ENCODE data around the gene MAFB. TPM values are rescaled to one million over a fixed set of nuclear protein-coding genes. Genes with fewer than 3 reads are reported as not detected.
"Not testable (repeated sequence)": the region's sequence is repeated elsewhere in the genome, so short reads cannot be mapped to it uniquely, and the experiment has no call there.

Gene MAFB
- 0.06 TPM in 1 of 2 replicates, not detected in the other for total RNA-seq (2014; rRNA removed)
- polyA plus RNA-seq (2012): 0.07 TPM

DNA sequence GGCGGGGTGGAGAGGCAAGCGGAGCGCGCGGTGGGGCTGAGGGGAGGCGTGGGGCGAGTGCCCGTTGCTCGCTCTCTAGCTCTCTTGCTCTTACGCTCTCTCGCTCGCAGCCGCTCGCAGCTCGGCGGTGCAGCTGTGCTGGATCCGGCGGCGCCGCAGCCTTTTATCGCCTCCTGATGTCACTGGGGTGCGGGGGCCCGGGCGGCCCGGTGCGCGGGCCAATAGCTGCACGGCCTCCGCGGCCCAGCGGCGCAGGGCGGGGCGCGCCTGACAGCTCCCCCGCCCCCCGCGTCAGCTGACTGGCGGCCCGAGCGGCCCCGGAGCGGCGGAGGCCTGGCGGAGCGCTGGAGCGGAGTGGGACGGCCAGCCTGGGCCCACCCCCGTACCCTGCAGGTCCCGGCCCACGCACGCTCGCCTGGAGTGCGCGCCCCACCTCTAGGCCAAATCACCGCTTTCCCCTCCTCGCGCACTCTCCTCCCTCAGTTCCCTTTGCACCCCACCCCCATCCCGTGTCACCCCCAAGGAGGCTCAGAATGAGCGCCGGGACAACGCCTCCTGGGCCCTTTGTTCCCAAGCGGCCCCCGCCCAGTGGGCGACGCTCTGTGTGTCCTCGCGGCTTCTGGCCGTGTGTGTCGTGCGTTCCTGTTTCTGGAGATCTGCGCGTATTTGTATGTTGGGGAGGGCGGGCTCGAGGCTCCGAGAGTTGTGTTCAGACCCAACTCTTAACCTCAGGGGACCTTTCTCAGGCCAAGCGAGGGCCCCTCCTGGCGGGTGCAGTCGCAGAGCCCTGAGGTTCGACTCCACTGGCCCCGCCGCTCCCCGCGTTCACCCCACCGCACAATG is at the start of gene MAFB:
Gene MAFB, minus strand, starts transcription at position 137 of the 843 bp plus-strand sequence. CDS start 386 bp downstream, outside the sequence.
- peak; percentile 29 for DNase-seq (ENCODE audit: low read depth)

GRCh38 chr20:40736468-40736867 is 47.4 kb upstream of the MAFB start:
- DNase-seq (ENCODE audit: low read depth): not testable (repeated sequence)

- DNase-seq (ENCODE audit: low read depth): no peak
Observed at GRCh38 chr20:40728996-40729395, 40.0 kb upstream of the MAFB start.

DNA sequence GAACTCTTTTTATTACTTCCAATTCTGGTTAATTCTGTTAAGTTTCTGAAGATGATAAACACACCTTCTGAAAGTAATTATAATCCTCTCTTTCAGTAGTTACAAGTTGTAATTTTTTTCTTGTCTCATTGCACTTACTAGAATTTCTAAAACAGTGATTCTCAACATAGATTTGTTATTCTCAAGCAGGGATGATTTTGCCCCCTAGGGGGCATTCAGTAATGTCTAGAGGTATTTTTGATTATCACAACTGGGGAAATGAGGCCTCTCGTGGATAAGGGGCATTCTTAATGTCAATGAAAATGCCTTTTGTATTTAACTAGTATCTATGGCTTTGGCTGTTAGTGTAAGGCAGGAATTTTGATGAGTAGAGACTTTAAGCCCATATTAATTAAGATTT is 39.4 kb upstream of the MAFB start:
- DNase-seq (ENCODE audit: low read depth): no peak

DNA sequence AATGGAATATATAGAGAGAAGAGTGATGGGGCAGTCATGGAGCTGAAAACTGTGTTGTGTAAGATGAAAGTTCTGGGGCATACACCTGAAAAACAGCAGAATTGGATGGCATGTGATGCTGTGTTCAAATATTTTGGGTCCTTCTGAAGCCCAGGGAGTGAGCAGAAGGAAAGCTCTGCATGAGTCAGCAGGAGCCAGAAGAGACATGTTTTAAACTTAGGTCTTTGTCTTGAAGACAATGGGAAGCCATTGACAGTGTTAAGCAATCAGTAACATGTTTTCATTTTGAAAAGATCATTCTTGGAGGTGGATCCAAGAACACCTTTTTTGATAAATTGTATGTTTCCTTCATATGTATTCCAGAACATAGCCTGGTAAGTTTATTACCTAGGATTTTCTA is 38.9 kb upstream of the MAFB start:
- no peak for DNase-seq (ENCODE audit: low read depth)

DNA sequence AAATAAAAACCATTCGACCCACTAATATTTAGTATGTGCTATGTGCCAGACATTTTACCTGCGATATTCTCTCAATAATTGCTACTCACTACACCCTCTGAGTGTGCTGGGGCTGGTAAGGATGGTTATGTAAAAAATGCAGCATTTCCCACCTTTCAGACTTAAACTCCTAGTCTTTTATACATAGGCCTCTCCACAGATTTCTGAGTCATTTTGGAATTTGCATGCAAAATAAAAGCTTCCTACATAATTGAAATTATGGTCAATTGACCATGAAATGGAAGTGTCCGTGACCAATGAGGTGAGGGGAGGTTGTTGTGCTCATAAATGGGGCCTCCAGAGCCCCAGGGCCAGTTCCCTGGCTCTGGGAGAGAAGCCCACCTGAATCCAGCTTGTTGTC is 37.7 kb upstream of the MAFB start:
- DNase-seq (ENCODE audit: low read depth): no peak

DNA sequence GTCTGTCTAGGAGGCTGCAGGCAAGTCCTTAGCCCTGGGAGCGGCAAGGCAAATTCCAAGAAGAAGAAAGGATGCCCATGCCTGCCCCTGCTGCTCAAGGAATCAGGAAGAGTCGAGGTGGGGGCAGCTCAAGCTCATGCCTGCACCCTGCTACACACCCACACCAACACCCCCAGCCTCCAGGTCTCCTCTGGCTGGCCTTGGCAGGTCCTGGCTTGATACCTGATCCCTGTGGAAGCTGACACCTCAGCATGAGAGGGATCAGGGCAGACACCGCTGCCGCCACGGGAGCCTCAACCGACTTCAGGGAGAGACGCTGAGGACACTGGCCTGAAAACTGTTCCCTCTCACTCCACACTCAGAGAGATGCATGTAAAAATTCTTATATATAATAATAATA is 35.5 kb upstream of the MAFB start:
- no peak for DNase-seq (ENCODE audit: low read depth)

DNA sequence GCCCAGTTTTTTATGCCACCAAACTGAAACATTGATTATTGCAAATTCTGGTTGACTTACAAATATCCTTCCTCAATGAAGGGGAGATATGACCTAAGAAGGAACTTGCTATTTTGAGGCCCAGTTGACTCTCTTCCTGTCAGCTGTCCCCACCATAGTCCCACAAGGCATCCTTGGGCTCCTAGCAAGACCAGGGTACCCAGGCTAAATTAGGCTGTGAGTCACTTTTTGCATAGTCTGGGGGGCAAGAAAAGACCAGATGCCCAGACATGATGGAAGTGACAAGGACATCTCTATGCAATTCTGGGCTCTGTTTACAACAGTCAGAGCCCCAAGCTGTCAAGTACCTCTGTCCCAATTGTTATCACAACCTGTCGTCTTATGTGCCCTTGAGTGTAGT is 31.8 kb upstream of the MAFB start:
- no peak for DNase-seq (ENCODE audit: low read depth)

GRCh38 chr20:40720099-40720498 is 31.1 kb upstream of the MAFB start:
- no peak for DNase-seq (ENCODE audit: low read depth)

DNA sequence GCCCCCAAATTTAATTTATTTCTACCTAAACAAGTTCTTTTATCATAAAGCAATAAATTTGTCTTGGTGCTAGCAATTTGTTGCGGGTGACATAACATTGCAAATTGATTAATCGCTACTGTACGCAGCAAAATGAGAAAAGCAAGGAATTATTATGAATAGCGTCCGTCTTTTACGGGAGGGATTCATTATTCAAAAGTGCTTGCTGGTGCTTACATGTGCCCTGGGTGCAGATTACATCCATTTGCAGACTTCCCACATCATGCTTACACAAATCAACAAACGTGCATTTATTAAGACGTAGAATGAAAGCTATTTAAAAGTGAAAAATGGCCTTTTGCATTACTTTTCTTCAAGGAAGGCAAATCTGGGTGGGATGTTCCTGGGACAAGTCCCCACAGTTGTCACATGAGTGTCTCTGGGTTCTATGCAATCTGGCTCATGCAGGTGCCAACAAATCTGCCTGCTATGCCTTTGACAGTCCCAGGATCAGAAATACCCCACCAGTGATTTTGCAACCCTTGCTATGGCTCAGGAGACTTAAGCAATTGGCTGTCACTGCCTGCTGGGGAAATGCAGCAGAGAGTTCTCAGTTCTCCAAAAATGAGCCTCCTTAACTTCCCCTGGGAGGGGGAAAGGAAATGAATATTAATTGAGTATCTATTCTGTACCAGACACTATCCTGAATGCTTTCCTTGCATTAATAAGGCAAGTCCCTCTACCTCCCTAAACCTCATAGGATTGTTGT is 30.1 kb upstream of the MAFB start:
- no peak for DNase-seq (ENCODE audit: low read depth)

GRCh38 chr20:40718214-40718977 is 29.4 kb upstream of the MAFB start:
- no peak for DNase-seq (ENCODE audit: low read depth)

DNA sequence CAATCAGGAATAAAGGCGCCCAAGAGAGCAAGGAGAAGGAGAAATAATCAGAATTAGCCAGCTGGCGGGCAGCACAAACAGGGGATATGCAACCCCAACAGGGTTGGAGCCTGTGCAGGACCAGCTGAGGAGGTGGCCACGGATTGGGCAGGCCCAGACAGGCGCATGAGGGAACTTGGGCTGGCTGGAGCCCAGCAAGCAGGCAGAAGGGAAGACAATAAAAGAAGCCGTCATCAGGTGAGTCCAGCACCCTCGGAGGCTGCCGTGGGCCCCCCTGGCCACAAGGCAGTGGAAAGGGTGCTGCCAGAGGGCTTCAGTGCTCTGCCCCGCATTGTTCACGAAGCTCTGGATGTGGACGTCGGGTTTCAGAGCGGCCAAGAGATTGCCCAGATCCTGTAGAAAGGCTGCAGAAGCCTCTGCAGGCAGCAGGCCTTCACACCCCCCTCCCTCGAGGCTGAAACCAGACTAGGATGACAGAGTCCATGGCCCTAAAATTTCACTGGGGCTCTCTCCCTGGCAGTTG is 28.4 kb upstream of the MAFB start:
- DNase-seq (ENCODE audit: low read depth): no peak

GRCh38 chr20:40715491-40715890 is 26.5 kb upstream of the MAFB start:
- no peak for DNase-seq (ENCODE audit: low read depth)

- no peak for DNase-seq (ENCODE audit: low read depth)
Observed at GRCh38 chr20:40714916-40715315, 25.9 kb upstream of the MAFB start.

- no peak for DNase-seq (ENCODE audit: low read depth)
Observed at GRCh38 chr20:40714109-40714508, 25.1 kb upstream of the MAFB start.

DNA sequence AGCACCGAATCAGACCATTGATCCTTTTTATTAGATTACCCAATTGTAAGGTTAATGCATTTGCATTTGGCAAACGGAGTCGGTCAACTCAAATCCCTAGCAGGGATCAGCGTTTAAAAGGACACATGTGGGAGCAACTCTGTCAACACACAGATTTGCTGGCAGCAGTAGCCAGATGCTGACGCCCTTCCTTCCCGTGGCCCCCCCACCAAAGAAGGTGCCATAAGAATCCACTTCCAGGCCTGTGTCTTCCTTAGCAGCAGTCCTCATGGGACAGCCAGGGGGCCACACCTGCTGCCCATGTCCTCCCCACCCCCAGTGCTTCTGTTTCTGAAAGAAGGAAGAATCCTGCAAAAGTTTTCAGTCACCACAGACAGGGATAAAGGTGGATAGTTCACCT is 24.5 kb upstream of the MAFB start:
- DNase-seq (ENCODE audit: low read depth): no peak

DNA sequence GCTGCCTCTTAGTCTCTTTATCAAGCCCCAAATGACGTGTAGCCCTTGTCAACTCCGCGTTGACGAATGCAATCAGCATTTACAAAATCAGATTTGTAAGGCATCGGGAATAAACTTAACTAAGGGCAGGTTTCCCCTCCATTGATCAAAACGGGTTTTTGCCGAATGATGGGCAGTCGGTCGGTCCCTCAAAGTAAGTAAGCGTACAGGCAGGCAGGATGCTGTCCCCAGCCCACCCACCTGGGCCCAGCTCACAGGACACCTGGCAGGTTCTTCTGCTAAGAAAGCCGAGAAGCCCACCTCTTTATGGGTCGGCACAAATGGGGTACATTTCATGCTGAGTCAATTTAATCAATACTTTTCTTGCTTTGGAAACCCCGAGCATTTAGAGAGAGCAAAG is 22.0 kb upstream of the MAFB start:
- DNase-seq (ENCODE audit: low read depth): no peak

DNA sequence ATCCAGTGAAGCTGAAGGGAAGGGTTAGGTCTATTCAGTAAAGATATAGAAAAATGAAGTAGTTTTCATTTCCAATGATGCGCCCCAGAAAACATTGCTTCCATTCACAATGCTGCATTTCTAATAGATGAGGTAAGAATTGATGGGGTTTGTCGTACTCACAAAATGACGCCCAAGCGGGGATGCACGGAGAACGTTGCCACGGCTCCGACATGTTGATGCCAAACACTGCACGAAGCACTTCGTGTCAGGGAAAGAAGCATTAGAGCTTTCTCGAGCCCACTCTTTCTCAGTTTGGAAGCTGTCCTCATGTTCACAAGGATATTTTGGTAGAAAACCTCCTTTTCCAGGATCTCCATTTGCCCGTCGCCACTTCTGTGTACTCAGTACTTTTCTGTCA is 21.6 kb upstream of the MAFB start:
- no peak for DNase-seq (ENCODE audit: low read depth)

DNA sequence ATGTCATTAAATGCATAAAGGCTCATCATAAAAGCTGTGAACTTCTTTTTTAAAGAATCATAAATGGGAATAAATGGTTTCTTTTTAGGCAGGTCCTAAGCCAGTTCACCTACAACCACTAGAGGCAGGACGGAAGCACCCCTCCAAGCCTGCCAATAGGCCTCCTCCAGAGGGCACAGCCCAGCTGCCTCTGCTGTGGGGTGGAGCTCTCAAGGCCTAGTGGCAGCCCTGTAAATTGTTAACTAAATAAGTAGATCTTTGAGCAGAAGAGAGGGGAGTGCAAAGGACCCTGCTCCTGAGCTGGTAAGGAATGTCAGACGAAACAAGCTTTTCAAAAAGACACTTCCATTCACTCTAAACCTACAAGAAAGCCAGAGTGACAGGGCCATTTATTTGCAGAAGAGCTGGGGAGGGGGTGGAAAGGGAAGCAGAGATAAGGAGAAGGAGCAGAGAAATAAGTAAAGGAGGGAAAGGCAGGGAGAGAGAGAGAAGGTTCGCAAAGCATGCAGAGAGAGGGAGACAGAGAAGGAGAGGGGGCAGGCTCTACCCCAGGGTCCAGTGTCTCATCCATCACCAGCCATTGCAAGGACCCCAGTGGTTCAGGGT is 18.0 kb upstream of the MAFB start:
- DNase-seq (ENCODE audit: low read depth): no peak

GRCh38 chr20:40705413-40705812 is 16.4 kb upstream of the MAFB start:
- DNase-seq (ENCODE audit: low read depth): no peak

DNA sequence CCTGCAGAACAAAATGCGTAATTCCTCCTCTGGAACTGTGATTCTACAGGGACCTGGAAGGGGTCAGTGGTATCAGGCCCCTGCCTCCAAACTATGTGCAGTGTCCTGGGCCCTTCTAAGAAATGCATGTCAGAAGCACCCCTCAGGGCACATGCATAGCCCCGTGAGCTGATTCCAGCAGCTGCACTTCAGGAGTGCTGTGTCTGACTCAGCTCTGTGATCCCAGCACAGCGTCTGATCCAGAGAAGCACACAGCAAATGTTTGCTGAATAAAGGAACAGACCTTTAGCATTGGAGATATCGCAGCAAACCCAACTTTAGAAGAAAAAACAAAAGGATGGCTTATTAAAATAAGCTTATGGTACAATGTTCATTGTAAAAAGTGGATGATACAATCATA is 15.8 kb upstream of the MAFB start:
- DNase-seq (ENCODE audit: low read depth): no peak
